GM11168 (cell line): ENCODE measurements around the gene GPD2.
"Not testable (repeated sequence)": the region's sequence is repeated elsewhere in the genome, so short reads cannot be mapped to it uniquely, and the experiment has no call there.

ENCODE experiments used
- in situ Hi-C: fragments of 300-500 bp; cut with MboI; formaldehyde crosslinking; loops from one replicate; pipeline ENCODE4 v1.12.0; 2022; ENCODE audit warnings: low sequenced_read_pairs; ENCODE audit not compliant: unreplicated experiment

The GPD2 gene

GRCh38 chr2:156574112-156574511, 137.9 kb downstream of the GPD2 start:
- in situ Hi-C loops, result no loop called here

DNA sequence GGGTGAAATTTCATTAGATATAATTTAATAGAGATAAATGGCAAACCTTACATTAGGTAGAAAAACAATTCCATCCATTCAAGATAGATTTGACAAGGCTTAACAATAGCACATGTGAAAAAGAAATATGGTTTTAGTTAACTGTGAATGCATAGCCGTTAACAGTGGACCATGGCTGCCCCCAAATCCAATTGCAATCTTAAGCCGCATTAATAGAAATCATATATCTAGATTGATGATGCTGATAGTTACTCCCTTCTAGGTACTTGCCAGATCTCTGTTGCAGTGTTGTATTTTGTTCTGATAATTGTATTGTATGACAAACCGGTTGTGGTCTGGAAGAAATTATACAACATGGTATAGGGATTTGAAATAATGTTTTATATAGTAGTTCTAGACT, 139.8 kb downstream of the GPD2 start:
- in situ Hi-C loops, result no loop called here

- in situ Hi-C loops, result loop anchor here (10.0 kb wide), 2 partner anchors 156 to 236 kb away; no protein-coding TSS in a partner anchor
Observed at GRCh38 chr2:156580501-156580900, 144.3 kb downstream of the GPD2 start.

GRCh38 chr2:156581280-156581679, 145.1 kb downstream of the GPD2 start:
- in situ Hi-C loops, result loop anchor here (10.0 kb wide), 2 partner anchors 156 to 236 kb away; no protein-coding TSS in a partner anchor

- in situ Hi-C loops, result loop anchor here (10.0 kb wide), 2 partner anchors 161 to 241 kb away; no protein-coding TSS in a partner anchor
Observed at GRCh38 chr2:156585457-156585856, 149.3 kb downstream of the GPD2 start.

GRCh38 chr2:156586621-156587020, 150.4 kb downstream of the GPD2 start:
- in situ Hi-C loops, result loop anchor here (10.0 kb wide), 2 partner anchors 162 to 242 kb away; no protein-coding TSS in a partner anchor

DNA sequence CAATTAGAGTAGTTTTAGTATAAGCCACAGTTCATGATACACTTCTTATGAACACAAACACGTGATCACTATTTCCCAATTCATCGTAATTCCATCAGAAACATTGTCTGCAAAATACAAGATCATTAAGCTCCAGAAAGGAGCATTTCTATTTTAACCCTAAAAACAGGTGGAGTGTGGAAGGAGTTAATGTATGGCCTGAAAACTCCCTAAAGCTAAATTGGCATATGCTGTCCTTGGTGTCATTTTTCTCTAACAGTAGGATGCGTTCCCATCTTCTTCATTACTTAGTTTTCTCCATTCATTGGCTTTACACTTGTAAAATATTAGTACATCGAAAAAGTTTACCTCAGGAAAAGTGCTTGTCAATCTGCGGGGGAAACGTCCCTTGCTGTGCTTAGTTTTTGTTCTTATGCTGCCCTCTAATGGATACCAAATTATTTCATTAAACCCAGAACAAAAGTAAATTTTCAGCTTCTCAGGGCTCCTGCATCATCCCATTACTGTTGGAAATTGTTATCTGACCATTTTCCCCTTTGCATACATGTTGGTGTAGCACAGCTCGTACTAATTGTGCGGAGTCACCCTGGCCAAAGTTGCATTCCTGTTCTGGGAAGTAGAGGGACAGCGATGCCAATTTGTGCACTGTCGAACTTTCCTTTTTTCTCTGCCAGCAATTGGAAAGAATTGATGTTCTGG, 153.4 kb downstream of the GPD2 start:
- in situ Hi-C loops, result loop anchor here (10.0 kb wide), 2 partner anchors 165 to 245 kb away; no protein-coding TSS in a partner anchor

- in situ Hi-C loops, result no loop called here
Observed at GRCh38 chr2:156590085-156590739, 154.0 kb downstream of the GPD2 start.

GRCh38 chr2:156592809-156593593, 156.8 kb downstream of the GPD2 start:
- in situ Hi-C loops, result no loop called here

GRCh38 chr2:156593594-156593921, 157.4 kb downstream of the GPD2 start:
- in situ Hi-C loops, result no loop called here

DNA sequence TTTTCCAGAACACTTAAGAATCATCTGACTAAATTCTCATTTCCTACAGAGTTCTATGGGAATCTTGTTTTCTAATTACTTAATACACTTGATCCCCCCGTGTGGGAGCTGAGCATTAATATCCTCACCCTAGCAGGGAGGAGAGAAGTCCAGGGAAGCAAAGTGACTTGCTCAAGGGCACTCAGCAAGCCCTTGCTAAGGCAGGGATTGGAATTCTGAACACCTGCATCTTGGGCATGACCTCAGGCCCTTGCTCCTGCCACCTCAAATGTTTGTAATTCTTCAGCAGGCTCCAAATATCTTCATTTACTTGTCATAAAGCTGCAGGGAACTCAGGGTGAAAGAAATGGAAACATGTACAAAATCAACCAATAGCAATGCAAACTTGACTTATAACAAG, 162.4 kb downstream of the GPD2 start:
- in situ Hi-C loops, result no loop called here

DNA sequence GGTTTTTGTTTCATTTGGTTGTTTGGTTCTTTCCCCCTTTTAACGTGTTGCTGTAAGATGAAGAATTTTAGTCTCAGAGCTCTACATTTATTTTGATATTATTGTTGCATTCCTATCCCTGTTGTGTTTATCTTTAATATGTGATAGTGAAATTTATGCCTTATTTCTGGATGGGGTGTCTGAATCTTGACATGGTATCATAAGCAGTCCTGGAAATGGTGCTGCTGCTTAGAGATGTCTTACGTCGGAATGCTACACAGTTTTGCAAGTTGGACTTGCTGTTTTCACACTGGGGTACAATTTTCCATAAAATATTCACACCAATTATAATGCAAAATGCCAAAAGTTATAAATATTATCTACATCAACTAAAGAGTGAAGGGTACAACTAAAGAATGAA, 164.0 kb downstream of the GPD2 start:
- in situ Hi-C loops, result no loop called here

DNA sequence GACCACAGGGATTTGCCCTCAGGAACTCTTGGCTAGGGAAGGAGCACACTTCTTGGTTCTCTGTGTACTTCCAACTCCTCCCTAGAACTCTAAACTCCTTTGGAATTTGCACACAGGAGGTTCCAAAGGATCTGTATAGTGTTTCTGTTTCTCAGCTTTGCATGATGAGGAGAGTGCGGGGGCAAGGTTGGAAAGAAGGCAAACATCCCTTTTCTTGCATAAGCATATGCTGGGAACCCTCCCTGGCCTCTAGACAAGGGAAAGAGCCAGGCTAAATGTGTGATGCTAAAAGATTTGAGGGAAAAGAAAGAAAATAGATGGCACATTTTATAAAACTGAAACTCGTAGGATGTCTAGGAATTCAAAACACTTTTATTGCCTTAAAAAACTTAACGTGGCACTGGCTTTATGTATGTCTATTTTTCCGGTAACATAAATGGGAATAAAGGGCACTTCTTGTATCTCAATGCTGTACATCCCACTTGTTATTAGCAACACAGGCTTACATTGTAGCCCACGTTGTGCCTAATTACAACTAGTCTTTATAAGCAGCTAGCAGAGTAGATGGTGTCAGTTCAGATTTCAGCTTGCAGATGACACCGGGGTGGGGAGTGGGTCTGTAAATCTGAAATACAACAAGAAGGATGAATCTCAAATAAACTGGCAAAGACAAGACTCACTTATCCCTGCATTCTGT, 165.8 kb downstream of the GPD2 start:
- in situ Hi-C loops, result no loop called here

DNA sequence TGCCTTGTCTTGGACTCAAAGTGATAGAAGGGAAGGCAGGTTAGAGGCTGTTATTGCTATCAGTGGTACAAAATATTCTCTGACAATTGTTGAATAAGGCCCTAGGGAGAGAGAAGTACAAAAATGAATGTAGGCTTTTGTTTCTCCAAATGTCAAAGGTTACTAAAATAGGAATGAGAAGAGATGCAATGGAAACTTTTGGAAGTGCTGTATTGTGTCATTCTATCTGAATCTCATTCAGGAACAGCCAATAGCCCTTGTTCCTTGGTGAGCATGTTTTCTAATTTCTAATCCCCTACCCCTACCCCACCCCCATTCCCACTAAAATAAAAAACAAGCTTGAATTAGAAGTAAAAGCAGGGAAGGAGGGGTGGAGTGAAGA, 166.4 kb downstream of the GPD2 start:
- in situ Hi-C loops, result no loop called here

- in situ Hi-C loops, result no loop called here
Observed at GRCh38 chr2:156615836-156616322, 179.7 kb downstream of the GPD2 start.

- in situ Hi-C loops, result not testable (repeated sequence)
Observed at GRCh38 chr2:156618071-156618470, 181.9 kb downstream of the GPD2 start.

DNA sequence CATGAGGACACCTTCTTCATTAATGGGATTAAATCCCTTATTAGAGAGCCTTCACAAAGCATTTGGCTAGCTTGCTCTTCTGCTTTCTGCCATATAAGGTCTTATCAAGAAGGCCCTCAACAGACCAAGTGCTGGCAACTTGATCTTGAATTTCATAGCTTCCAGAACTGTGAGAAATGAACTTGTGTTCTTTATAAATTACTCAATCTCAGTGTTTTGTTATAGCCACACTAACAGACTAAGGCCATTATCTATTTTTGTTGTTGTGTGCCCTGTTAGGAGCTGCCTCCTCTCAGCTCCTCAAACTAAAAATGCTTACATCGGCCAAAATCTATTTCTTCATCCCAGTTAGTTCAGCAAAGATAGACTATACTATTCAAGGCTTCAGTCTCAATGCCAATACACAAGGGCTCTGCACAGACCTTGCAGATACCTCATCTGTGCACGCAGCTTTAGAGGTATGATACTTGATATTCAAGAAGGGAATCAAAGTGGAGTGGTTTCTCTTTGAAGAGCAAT, 182.9 kb downstream of the GPD2 start:
- in situ Hi-C loops, result no loop called here

DNA sequence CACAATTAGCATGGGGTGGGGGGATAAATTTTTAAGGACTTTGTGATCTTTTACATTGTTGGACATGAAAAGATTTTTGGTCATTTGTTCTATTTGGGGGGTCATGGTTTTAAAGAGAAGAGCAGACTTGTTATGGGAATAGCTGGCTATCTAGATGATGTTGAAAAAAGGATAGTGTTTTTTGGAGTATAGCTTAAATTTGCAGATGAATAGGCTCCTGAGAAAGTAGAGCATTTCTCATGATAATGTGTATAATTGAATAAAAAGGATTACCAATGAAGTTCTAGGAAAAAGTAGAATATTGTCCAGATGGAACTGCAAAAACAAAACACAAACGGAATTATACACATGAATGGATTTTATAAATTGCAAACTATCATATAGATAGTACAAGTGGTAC, 186.3 kb downstream of the GPD2 start:
- in situ Hi-C loops, result no loop called here

GRCh38 chr2:156625360-156626170, 189.4 kb downstream of the GPD2 start:
- in situ Hi-C loops, result no loop called here
